HG03139 (cell line): ENCODE results near the gene HID1.
A peak's percentile ranks its signal among the peaks of the same experiment; 100 is the strongest.
"Not testable (repeated sequence)": the region's sequence is repeated elsewhere in the genome, so short reads cannot be mapped to it uniquely, and the experiment has no call there.

Source experiments
- ATAC-seq: cut with Tn5 transposase; IDR thresholded peaks from one replicate; pipeline ENCODE4 v1.9.1; 2021; ENCODE audit not compliant: unreplicated experiment

The HID1 gene

GRCh38 chr17:74972107-74972972 lies at the start of gene HID1:
TSS of gene HID1 (minus strand) at chr17:74972759. CDS start at chr17:74972656, 103 bp downstream.
- ATAC-seq: no peak

GRCh38 chr17:75020331-75021110 lies 48.0 kb upstream of the HID1 start:
- no peak for ATAC-seq

GRCh38 chr17:75019710-75020109 lies 47.2 kb upstream of the HID1 start:
- ATAC-seq: no peak

- ATAC-seq: no peak
These were observed 46.6 kb upstream of the HID1 start for GRCh38 chr17:75019146-75019545.

GRCh38 chr17:75013092-75013559 lies 40.6 kb upstream of the HID1 start:
- no peak for ATAC-seq

- ATAC-seq: peak; percentile 71
These were observed 40.0 kb upstream of the HID1 start, which contains the start of gene MRPL58 for GRCh38 chr17:75012346-75013091. TSS of gene MRPL58 (plus strand) at chr17:75012670. CDS start at chr17:75012687, 17 bp downstream.

GRCh38 chr17:75012096-75012345 lies 39.5 kb upstream of the HID1 start:
- ATAC-seq: no peak

- no peak for ATAC-seq
These were observed 39.0 kb upstream of the HID1 start for GRCh38 chr17:75011401-75012095.

- no peak for ATAC-seq
These were observed 38.3 kb upstream of the HID1 start for GRCh38 chr17:75010683-75011400.

- no peak for ATAC-seq
These were observed 36.7 kb upstream of the HID1 start for GRCh38 chr17:75009139-75009724.

- ATAC-seq: no peak
These were observed 35.8 kb upstream of the HID1 start for GRCh38 chr17:75008373-75008772.

GRCh38 chr17:75006653-75007052 lies 34.1 kb upstream of the HID1 start:
- no peak for ATAC-seq

- ATAC-seq: not testable (repeated sequence)
These were observed 33.5 kb upstream of the HID1 start for GRCh38 chr17:75006084-75006483.

- ATAC-seq: no peak
These were observed 32.7 kb upstream of the HID1 start for GRCh38 chr17:75005291-75005690.

- ATAC-seq: no peak
These were observed 31.8 kb upstream of the HID1 start for GRCh38 chr17:75004371-75004770.

- no peak for ATAC-seq
These were observed 31.4 kb upstream of the HID1 start for GRCh38 chr17:75003957-75004355.

- no peak for ATAC-seq
These were observed 30.8 kb upstream of the HID1 start for GRCh38 chr17:75003070-75003956.

GRCh38 chr17:75001915-75002843 lies 29.6 kb upstream of the HID1 start:
- no peak for ATAC-seq
